AG04449 (cell line): ENCODE measurements around the gene NID2.

Experiments used
- CTCF ChIA-PET: fragments of 350-600 bp; formaldehyde crosslinking; extraction: SDS; loops from one replicate; lab custom pipeline; 2021; ENCODE audit warnings: antibody characterized with exemption; lab: Yijun Ruan, JAX
- POLR2A ChIA-PET: fragments of 400-600, 350-600 bp; formaldehyde crosslinking; extraction: SDS; loops from one replicate; lab custom pipeline; 2020; ENCODE audit warnings: antibody characterized with exemption, inconsistent platforms; lab: Yijun Ruan, JAX
- DNase-seq: peaks from one replicate; pipeline ENCODE4 v3.0.0-alpha.2; 2010; ENCODE audit warnings: low read depth, low spot score
- H3K4me3 ChIP-seq: 2 replicates; pipeline ENCODE4 v1.5.1; 2011; ENCODE audit warnings: low read depth, mild to moderate bottlenecking, control low read depth, low read length
- CTCF ChIP-seq: IDR thresholded peaks from one replicate; pipeline ENCODE4 v1.5.1; 2011; ENCODE audit warnings: mild to moderate bottlenecking, moderate library complexity, low read length, control low read depth, inconsistent platforms; ENCODE audit not compliant: insufficient read depth; ENCODE audit errors: missing control alignments

The NID2 gene

GRCh38 chr14:52006361-52006760 is 62.5 kb downstream of the NID2 start:
- DNase-seq = no peak
- no peak overlapping the region for H3K4me3 ChIP-seq
- CTCF ChIA-PET = interaction anchor here (1.0 to 3.9 kb wide), 7 partner anchors 10 to 130 kb away, joined by 3 to 22 read pairs (median 6); no protein-coding TSS in a partner anchor
- POLR2A ChIA-PET = no interaction called here
- no peak for TF ChIP-seq CTCF

GRCh38 chr14:52005625-52006024 is 63.2 kb downstream of the NID2 start:
- no peak for DNase-seq
- H3K4me3 ChIP-seq = no peak overlapping the region
- TF ChIP-seq CTCF = no peak
- CTCF ChIA-PET = interaction anchor here (1.3 to 3.9 kb wide), 4 partner anchors 9 to 130 kb away, joined by 3 to 22 read pairs (median 10); no protein-coding TSS in a partner anchor
- POLR2A ChIA-PET = no interaction called here

GRCh38 chr14:52003324-52003723 is 65.5 kb downstream of the NID2 start:
- no peak for DNase-seq
- POLR2A ChIA-PET = no interaction called here
- TF ChIP-seq CTCF = no peak
- CTCF ChIA-PET = interaction anchor here (1.0 to 2.1 kb wide), 4 partner anchors 10 to 129 kb away, joined by 3 to 9 read pairs (median 4); no protein-coding TSS in a partner anchor
- no peak overlapping the region for H3K4me3 ChIP-seq

- no peak for TF ChIP-seq CTCF
- DNase-seq = no peak
- CTCF ChIA-PET = interaction anchor here (0.7 to 2.1 kb wide), 5 partner anchors 11 to 130 kb away, joined by 3 to 9 read pairs (median 6); no protein-coding TSS in a partner anchor
- H3K4me3 ChIP-seq = no peak overlapping the region
- POLR2A ChIA-PET = no interaction called here
Measured at GRCh38 chr14:52002542-52002941, 66.3 kb downstream of the NID2 start.

GRCh38 chr14:52000696-52001095 is 68.2 kb downstream of the NID2 start:
- POLR2A ChIA-PET = no interaction called here
- CTCF ChIA-PET = interaction anchor here (0.7 to 2.0 kb wide), 4 partner anchors 9 to 131 kb away, joined by 3 to 16 read pairs (median 4); no protein-coding TSS in a partner anchor

More at GRCh38 chr14:52000696-52001095, 68.2 kb downstream of the NID2 start:
- no peak overlapping the region for H3K4me3 ChIP-seq
- no peak for DNase-seq
- no peak for TF ChIP-seq CTCF
